Natural killer cell (primary cell): ENCODE data around the gene CLSTN2. TPM values are rescaled to one million over a fixed set of nuclear protein-coding genes. Genes with fewer than 3 reads are reported as not detected.

Experiments
- ATAC-seq, 3 donors: fragments of 150-1000 bp in 2 of 3; fragments of 200-7000 bp in 1 of 3; cut with Tn5 transposase; 1 replicate in 1 of 3; 2 replicates in 2 of 3; pipeline ENCODE4 v1.10.0; 2021; ENCODE audit warnings: mild to moderate bottlenecking in 2 of 3, moderate library complexity in 2 of 3
- DNase-seq, 2 donors: peaks; one replicate each; pipeline versions ENCODE4 v3.0.0 to v3.0.0-alpha.2; 2013 to 2021; ENCODE audit warnings: mixed read lengths in 1 of 2
- H3K27ac ChIP-seq: one replicate; pipeline ENCODE4 v1.5.1; 2013; ENCODE audit warnings: mild to moderate bottlenecking, low read length
- H3K27me3 ChIP-seq: one replicate; pipeline ENCODE4 v1.6.1; 2013; ENCODE audit warnings: low read length; ENCODE audit not compliant: control insufficient read depth, insufficient read depth
- H3K36me3 ChIP-seq: one replicate; pipeline ENCODE4 v1.6.1; 2013; ENCODE audit warnings: low read length; ENCODE audit not compliant: control insufficient read depth, insufficient read depth
- H3K4me1 ChIP-seq: one replicate; pipeline ENCODE4 v1.6.1; 2013; ENCODE audit warnings: low read length; ENCODE audit not compliant: control insufficient read depth, insufficient read depth
- H3K4me3 ChIP-seq: one replicate; pipeline ENCODE4 v1.5.1; 2013; ENCODE audit warnings: low read length
- H3K9me3 ChIP-seq: one replicate; pipeline ENCODE4 v1.6.1; 2013; ENCODE audit warnings: low read length; ENCODE audit not compliant: control insufficient read depth, insufficient read depth
- H3K27ac Mint-ChIP-seq, 2 donors: one replicate each; pipeline ENCODE4 v1.8.0; 2022; ENCODE audit warnings: mild to moderate bottlenecking in 2 of 2, mixed read lengths in 2 of 2, moderate library complexity in 1 of 2
- H3K27me3 Mint-ChIP-seq, 2 donors: one replicate each; pipeline ENCODE4 v1.8.0; 2022; ENCODE audit warnings: low read depth in 2 of 2, mixed read lengths in 2 of 2
- H3K36me3 Mint-ChIP-seq: one replicate; pipeline ENCODE4 v1.8.0; 2022; ENCODE audit warnings: mixed read lengths
- H3K4me1 Mint-ChIP-seq, 2 donors: one replicate each; pipeline ENCODE4 v1.8.0; 2022; ENCODE audit warnings: mixed read lengths in 2 of 2
- H3K4me3 Mint-ChIP-seq: one replicate; pipeline ENCODE4 v1.8.0; 2022; ENCODE audit warnings: mild to moderate bottlenecking, moderate library complexity, mixed read lengths
- H3K9me3 Mint-ChIP-seq, 2 donors: one replicate each; pipeline ENCODE4 v1.8.0; 2022; ENCODE audit warnings: mixed read lengths in 2 of 2
- CTCF ChIP-seq: fragments of 200-600 bp; IDR thresholded peaks from one replicate; pipeline ENCODE4 v1.8.0; 2022; ENCODE audit warnings: antibody characterized with exemption
- WGBS: methylation state at CpG from one replicate; pipeline ENCODE4 v1.1.7; 2013; ENCODE audit warnings: missing lambda C conversion rate; ENCODE audit not compliant: insufficient coverage; 5-methylcytosine and 5-hydroxymethylcytosine counted together
- intact Hi-C: fragments of 100-400 bp; cut with micrococcal nuclease; formaldehyde crosslinking; loops from one replicate; pipeline ENCODE4 v1.14.2; 2022
- total RNA-seq, 4 donors: library from RNA; stranded (reverse); fragments of 120-200 nt in 1 of 4; gene quantifications; one replicate each; pipeline versions ENCODE4 v1.2.3 to v1.2.4, GENCODE V29; 2013 to 2022

Gene CLSTN2
- total RNA-seq, 3 donors from 2014 or later (not counting 1 experiment from before 2014, with no cell fraction given), result 0.05 TPM; not detected in 2

- no peak overlapping the region for H3K27ac Mint-ChIP-seq
- H3K36me3 Mint-ChIP-seq, result no peaks in the 10 kb centered on the region
- WGBS, result 88% methylated on average over 5 of the region's 5 CpGs
- intact Hi-C loops, result no loop called here
- no peaks in the 10 kb centered on the region for H3K4me1 Mint-ChIP-seq
- no peaks in the 10 kb centered on the region for H3K9me3 Mint-ChIP-seq
- ATAC-seq (no peak), DNase-seq (no peak)
- peaks cover 6% of the 10 kb centered on the region for H3K9me3 ChIP-seq
- H3K4me1 ChIP-seq, result no peaks in the 10 kb centered on the region
- H3K36me3 ChIP-seq, result no peaks in the 10 kb centered on the region
- no peak overlapping the region for H3K4me3 ChIP-seq
- H3K4me3 Mint-ChIP-seq, result no peak overlapping the region
- no peaks in the 10 kb centered on the region for H3K27me3 ChIP-seq
- H3K27me3 Mint-ChIP-seq, result peaks cover 4 to 10% of the 10 kb centered on the region in 2 donors
- no peak overlapping the region for H3K27ac ChIP-seq
- TF ChIP-seq CTCF, result no peak
Measured at GRCh38 chr3:140344601-140345205, 409.7 kb downstream of the CLSTN2 start.

GRCh38 chr3:140347151-140347550 lies 412.2 kb downstream of the CLSTN2 start:
- no peak overlapping the region for H3K4me3 Mint-ChIP-seq
- Histone ChIP-seq H3K27ac (no peak overlapping the region), H3K4me1 (no peaks in the 10 kb centered on the region), H3K36me3 (no peaks in the 10 kb centered on the region), H3K27me3 (no peaks in the 10 kb centered on the region), H3K9me3 (peaks cover 6% of the 10 kb centered on the region), H3K4me3 (no peak overlapping the region)
- H3K27ac Mint-ChIP-seq, result no peak overlapping the region
- no peaks in the 10 kb centered on the region for H3K36me3 Mint-ChIP-seq
- TF ChIP-seq CTCF, result no peak
- no peaks in the 10 kb centered on the region for H3K9me3 Mint-ChIP-seq
- H3K27me3 Mint-ChIP-seq, result peaks cover 9 to 10% of the 10 kb centered on the region in 2 donors
- ATAC-seq, result no peak
- no peaks in the 10 kb centered on the region for H3K4me1 Mint-ChIP-seq
- no peak for DNase-seq
- intact Hi-C loops, result no loop called here

GRCh38 chr3:140349938-140350337 lies 415.0 kb downstream of the CLSTN2 start:
- DNase-seq (no peak), ATAC-seq (no peak)
- 88% methylated on average over 3 of the region's 4 CpGs for WGBS
- Mint-ChIP-seq H3K9me3 (no peaks in the 10 kb centered on the region), H3K4me1 (no peaks in the 10 kb centered on the region), H3K27me3 (peaks cover 0 to 9% of the 10 kb centered on the region in 2 donors), H3K27ac (no peak overlapping the region), H3K4me3 (no peak overlapping the region), H3K36me3 (no peaks in the 10 kb centered on the region)
- Histone ChIP-seq H3K27me3 (no peaks in the 10 kb centered on the region), H3K4me3 (no peak overlapping the region), H3K9me3 (peaks cover 4% of the 10 kb centered on the region), H3K27ac (no peak overlapping the region), H3K4me1 (no peaks in the 10 kb centered on the region), H3K36me3 (no peaks in the 10 kb centered on the region)
- intact Hi-C loops, result no loop called here
- no peak for TF ChIP-seq CTCF

GRCh38 chr3:140351466-140351865 lies 416.5 kb downstream of the CLSTN2 start:
- no peaks in the 10 kb centered on the region for H3K36me3 ChIP-seq
- Mint-ChIP-seq H3K27ac (no peak overlapping the region), H3K27me3 (peaks cover 7 to 9% of the 10 kb centered on the region in 2 donors), H3K4me1 (no peaks in the 10 kb centered on the region), H3K4me3 (no peak overlapping the region), H3K9me3 (no peaks in the 10 kb centered on the region), H3K36me3 (no peaks in the 10 kb centered on the region)
- intact Hi-C loops, result no loop called here
- H3K27me3 ChIP-seq, result no peaks in the 10 kb centered on the region
- H3K4me1 ChIP-seq, result no peaks in the 10 kb centered on the region
- DNase-seq, result no peak
- no peak overlapping the region for H3K4me3 ChIP-seq
- no peak for TF ChIP-seq CTCF
- H3K9me3 ChIP-seq, result peaks cover 4% of the 10 kb centered on the region
- no peak overlapping the region for H3K27ac ChIP-seq
- 69% methylated on average over 3 of the region's 3 CpGs for WGBS
- ATAC-seq, result no peak
